Measurements from ENCODE around the gene ZBTB24. TPM values are rescaled to one million over a fixed set of nuclear protein-coding genes. Genes with fewer than 3 reads are reported as not detected.

ZBTB24 gene
- total RNA-seq, 1 donor: 10.4 TPM

- no peak for TF ChIP-seq CTCF (IDR thresholded peaks at IDR 0.05; ENCODE audit: insufficient read depth, low read depth, low read length)
Observed at GRCh38 chr6:109473120-109473519, 9.9 kb downstream of the ZBTB24 start.

GRCh38 chr6:109472132-109472995 is 10.7 kb downstream of the ZBTB24 start:
- no peak for DNase-seq (ENCODE audit: low read depth)
- no peak for TF ChIP-seq CTCF (IDR thresholded peaks at IDR 0.05; ENCODE audit: insufficient read depth, low read depth, low read length)
- H3K4me3 ChIP-seq (ENCODE audit: low read depth, low read length): no peak overlapping the region

More at GRCh38 chr6:109473120-109473519, 9.9 kb downstream of the ZBTB24 start:
- no peak for DNase-seq (ENCODE audit: low read depth)
- no peak overlapping the region for H3K4me3 ChIP-seq (ENCODE audit: low read depth, low read length)

GRCh38 chr6:109471105-109471810 is 11.8 kb downstream of the ZBTB24 start:
- no peak for DNase-seq (ENCODE audit: low read depth)
- no peak overlapping the region for H3K4me3 ChIP-seq (ENCODE audit: low read depth, low read length)
- no peak for TF ChIP-seq CTCF (IDR thresholded peaks at IDR 0.05; ENCODE audit: insufficient read depth, low read depth, low read length)

- no peak overlapping the region for H3K4me3 ChIP-seq (ENCODE audit: low read depth, low read length)
- DNase-seq (ENCODE audit: low read depth): no peak
- TF ChIP-seq CTCF (IDR thresholded peaks at IDR 0.05; ENCODE audit: insufficient read depth, low read depth, low read length): no peak
Observed at GRCh38 chr6:109469591-109470189, 13.3 kb downstream of the ZBTB24 start.

- no peak for DNase-seq (ENCODE audit: low read depth)
- no peak for TF ChIP-seq CTCF (IDR thresholded peaks at IDR 0.05; ENCODE audit: insufficient read depth, low read depth, low read length)
- no peak overlapping the region for H3K4me3 ChIP-seq (ENCODE audit: low read depth, low read length)
Observed at GRCh38 chr6:109467696-109468095, 15.3 kb downstream of the ZBTB24 start.

- H3K4me3 ChIP-seq (ENCODE audit: low read depth, low read length): no peak overlapping the region
- DNase-seq (ENCODE audit: low read depth): no peak
- TF ChIP-seq CTCF (IDR thresholded peaks at IDR 0.05; ENCODE audit: insufficient read depth, low read depth, low read length): no peak
Observed at GRCh38 chr6:109466212-109466923, 16.7 kb downstream of the ZBTB24 start.

Data from fibroblast of villous mesenchyme (primary cell).